Smooth muscle cell (in vitro differentiated cells): Measurements from ENCODE around the gene LYPD6B. TPM values are rescaled to one million over a fixed set of nuclear protein-coding genes. Genes with fewer than 3 reads are reported as not detected.

Source experiments
- DNase-seq: peaks from one replicate; lab custom pipeline; 2025; ENCODE audit not compliant: unreplicated experiment; lab: John Stamatoyannopoulos, UW
- H2AFZ ChIP-seq: fragments of 200-600 bp; sonication (generic); 2 replicates; pipeline ENCODE4 v1.6.0; 2016; ENCODE audit warnings: antibody characterized with exemption, low read depth, mild to moderate bottlenecking
- H3F3A ChIP-seq: fragments of 200-600 bp; sonication (generic); 2 replicates; pipeline ENCODE4 v1.6.0; 2017; ENCODE audit warnings: antibody characterized with exemption, low read depth
- H3K27ac ChIP-seq: fragments of 200-600 bp; sonication (generic); 2 replicates; pipeline ENCODE4 v1.5.1; 2016; ENCODE audit warnings: low read depth, mild to moderate bottlenecking
- H3K27me3 ChIP-seq: fragments of 200-600 bp; sonication (generic); 2 replicates; pipeline ENCODE4 v1.6.1; 2016; ENCODE audit warnings: low read depth, mild to moderate bottlenecking
- H3K36me3 ChIP-seq: fragments of 200-600 bp; sonication (generic); 2 replicates; pipeline ENCODE4 v1.5.1; 2016; ENCODE audit warnings: low read depth
- H3K4me1 ChIP-seq: fragments of 200-600 bp; sonication (generic); 2 replicates; pipeline ENCODE4 v1.5.1; 2016; ENCODE audit warnings: low read depth
- H3K4me2 ChIP-seq: fragments of 200-600 bp; sonication (generic); 2 replicates; pipeline ENCODE4 v1.6.0; 2016; ENCODE audit warnings: mild to moderate bottlenecking
- H3K4me3 ChIP-seq: fragments of 200-600 bp; sonication (generic); 2 replicates; pipeline ENCODE4 v1.5.1; 2016; ENCODE audit warnings: mild to moderate bottlenecking
- H3K79me2 ChIP-seq: fragments of 200-600 bp; sonication (generic); 2 replicates; pipeline ENCODE4 v1.6.0; 2016; ENCODE audit warnings: low read depth, mild to moderate bottlenecking
- H3K9ac ChIP-seq: fragments of 200-600 bp; sonication (generic); 2 replicates; pipeline ENCODE4 v1.6.0; 2016; ENCODE audit warnings: low read depth
- H3K9me3 ChIP-seq: fragments of 200-600 bp; sonication (generic); replicated peaks from 2 replicates; pipeline ENCODE4 v1.5.1; 2016; ENCODE audit warnings: low read depth
- H4K20me1 ChIP-seq: fragments of 200-600 bp; sonication (generic); 2 replicates; pipeline ENCODE4 v1.6.0; 2016; ENCODE audit warnings: low read depth
- CTCF ChIP-seq: fragments of 200-600 bp; sonication (generic); IDR thresholded peaks from 2 replicates; pipeline ENCODE4 v1.5.1; 2017; ENCODE audit warnings: borderline replicate concordance, mild to moderate bottlenecking, antibody characterized with exemption; ENCODE audit not compliant: insufficient read depth, poor library complexity, severe bottlenecking
- WGBS: methylation state at CpG from one replicate; pipeline ENCODE4 v1.1.7; 2016; ENCODE audit warnings: low lambda C conversion rate; 5-methylcytosine and 5-hydroxymethylcytosine counted together
- polyA plus RNA-seq: library from polyadenylated mRNA; unstranded; fragments of >200 nt; fragmentation: Nextera tagmentation; extraction: Ambion mirVana; gene quantifications from 2 replicates; pipeline ENCODE4 v1.2.1, GENCODE V29; 2016
- total RNA-seq: library from RNA; depleted of rRNA; stranded (reverse); fragments of >200 nt; gene quantifications from 2 replicates; pipeline ENCODE4 v1.2.3, GENCODE V29; 2014

LYPD6B gene
- total and polyA plus RNA-seq, 2 experiments from 2014 or later: 4.9 to 10.6 TPM

DNA sequence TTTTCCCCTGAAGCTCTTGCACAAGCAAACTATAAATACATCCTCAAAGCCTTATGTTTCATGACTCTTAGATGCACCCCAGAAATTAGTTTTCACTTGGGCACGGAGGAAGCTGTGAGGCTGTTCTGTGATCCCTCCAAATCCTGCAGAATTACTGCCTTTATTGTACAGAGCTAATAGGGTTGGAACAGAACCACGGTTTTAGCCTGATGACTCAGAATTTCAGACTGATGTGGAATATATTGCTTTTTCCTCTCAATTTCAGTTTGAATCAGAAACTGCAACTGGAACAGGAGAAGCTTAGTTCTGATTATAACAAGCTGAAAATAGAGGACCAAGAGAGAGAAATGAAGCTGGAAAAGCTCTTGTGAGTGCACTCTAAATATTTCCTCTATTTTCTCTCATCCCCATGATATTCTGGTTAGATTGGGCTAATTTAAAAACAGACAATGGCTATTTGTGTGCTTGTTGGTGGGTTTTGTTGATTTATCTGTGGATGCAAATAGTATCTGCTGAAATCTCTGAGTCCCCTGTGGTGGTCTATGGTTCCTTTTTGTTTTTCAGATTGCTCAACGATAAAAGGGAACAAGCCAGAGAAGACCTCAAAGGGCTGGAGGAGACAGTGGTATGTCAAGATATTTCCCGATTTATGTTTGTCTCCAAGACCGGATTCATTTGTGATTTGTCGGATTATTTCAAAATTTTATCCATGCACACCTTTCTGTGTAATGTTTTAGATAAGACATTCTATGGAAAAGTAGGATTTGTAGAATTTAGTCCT is 38.2 kb upstream of the LYPD6B start:
- Histone ChIP-seq H2AFZ (peak overlapping the region; percentile 2), H3K4me1 (peaks cover 16% of the 10 kb centered on the region)
- WGBS: 44% methylated on average over 6 of the region's 6 CpGs

GRCh38 chr2:149001496-149001895 is 37.0 kb upstream of the LYPD6B start:
- Histone ChIP-seq H3K79me2 (no peaks in the 10 kb centered on the region), H3K4me1 (peaks cover 16% of the 10 kb centered on the region), H3K4me2 (no peak overlapping the region), H3F3A (no peaks in the 10 kb centered on the region), H4K20me1 (no peaks in the 10 kb centered on the region), H3K9me3 (no peaks in the 10 kb centered on the region), H3K36me3 (no peaks in the 10 kb centered on the region), H3K4me3 (no peak overlapping the region), H2AFZ (no peak overlapping the region), H3K27me3 (no peaks in the 10 kb centered on the region), H3K9ac (no peak overlapping the region), H3K27ac (no peak overlapping the region)
- TF ChIP-seq CTCF: no peak
- no peak for DNase-seq
- 94% methylated on average over 7 of the region's 7 CpGs for WGBS

More for the DNA sequence above, 38.2 kb upstream of the LYPD6B start:
- no peaks in the 10 kb centered on the region for H3F3A ChIP-seq
- peak overlapping the region; percentile 80 for H3K4me2 ChIP-seq
- no peak overlapping the region for H3K27ac ChIP-seq
- no peaks in the 10 kb centered on the region for H3K27me3 ChIP-seq
- no peaks in the 10 kb centered on the region for H3K79me2 ChIP-seq
- H3K4me3 ChIP-seq: peak overlapping the region; percentile 4
- DNase-seq: no peak
- H3K9ac ChIP-seq: no peak overlapping the region
- no peaks in the 10 kb centered on the region for H3K9me3 ChIP-seq
- no peaks in the 10 kb centered on the region for H3K36me3 ChIP-seq
- TF ChIP-seq CTCF: no peak
- H4K20me1 ChIP-seq: no peaks in the 10 kb centered on the region

DNA sequence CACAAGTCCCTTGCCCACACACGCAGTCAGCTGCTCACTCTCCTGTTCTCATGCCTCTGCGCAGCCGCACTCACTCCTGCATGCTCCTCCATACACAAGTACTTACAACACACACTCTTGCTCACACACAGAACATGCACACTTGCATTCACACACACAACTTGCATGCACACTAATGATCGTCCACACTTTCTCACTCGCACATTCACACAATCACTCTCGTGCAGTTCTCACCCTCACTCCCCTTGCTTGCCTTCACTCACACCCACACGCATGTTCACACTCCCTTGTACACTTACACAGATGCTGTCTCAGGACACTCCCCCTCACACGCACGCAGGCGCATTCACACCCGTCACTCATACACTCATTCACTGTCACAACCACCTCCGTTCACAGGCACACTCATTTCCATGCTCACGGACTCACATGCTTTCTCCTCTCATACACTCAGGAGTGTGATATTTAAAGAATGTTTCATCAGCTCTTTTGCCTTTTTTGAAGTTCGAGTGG is 36.1 kb upstream of the LYPD6B start:
- no peak overlapping the region for H3K4me3 ChIP-seq
- DNase-seq: no peak
- no peak overlapping the region for H3K27ac ChIP-seq
- H3K9ac ChIP-seq: no peak overlapping the region
- H4K20me1 ChIP-seq: no peaks in the 10 kb centered on the region
- H3K4me2 ChIP-seq: no peak overlapping the region
- no peak overlapping the region for H2AFZ ChIP-seq
- no peaks in the 10 kb centered on the region for H3K9me3 ChIP-seq
- TF ChIP-seq CTCF: no peak
- no peaks in the 10 kb centered on the region for H3K36me3 ChIP-seq
- no peaks in the 10 kb centered on the region for H3F3A ChIP-seq
- H3K4me1 ChIP-seq: peaks cover 16% of the 10 kb centered on the region
- 98% methylated on average over 14 of the region's 14 CpGs for WGBS
- H3K79me2 ChIP-seq: no peaks in the 10 kb centered on the region
- H3K27me3 ChIP-seq: no peaks in the 10 kb centered on the region
